HuH-7.5 (cell line): ENCODE measurements around the gene SNCB.
"Not testable (repeated sequence)": the region's sequence is repeated elsewhere in the genome, so short reads cannot be mapped to it uniquely, and the experiment has no call there.

Experiments used
- DNase-seq: peaks from one replicate; pipeline ENCODE4 v3.0.0; 2011; ENCODE audit warnings: low spot score

SNCB gene

DNA sequence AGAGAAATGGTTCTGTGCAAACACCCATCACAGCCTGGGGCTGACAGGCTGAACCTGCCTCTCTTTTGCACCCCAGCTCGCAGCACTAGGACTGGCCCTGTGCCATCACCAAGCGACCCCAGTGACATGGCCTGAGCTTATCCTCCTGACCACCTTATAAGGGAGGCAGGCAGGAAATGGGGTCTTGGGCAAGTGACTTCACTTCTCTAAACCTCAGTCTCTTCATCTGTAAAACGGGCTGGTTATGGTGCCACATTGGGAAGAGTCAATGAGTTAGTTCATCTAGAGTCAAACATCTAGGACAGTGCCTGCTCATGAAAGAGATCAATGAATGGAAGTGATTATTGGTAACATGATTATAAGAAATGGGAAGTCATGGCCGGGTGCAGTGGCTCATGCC, 6.2 kb downstream of the SNCB start:
- DNase-seq: no peak

DNA sequence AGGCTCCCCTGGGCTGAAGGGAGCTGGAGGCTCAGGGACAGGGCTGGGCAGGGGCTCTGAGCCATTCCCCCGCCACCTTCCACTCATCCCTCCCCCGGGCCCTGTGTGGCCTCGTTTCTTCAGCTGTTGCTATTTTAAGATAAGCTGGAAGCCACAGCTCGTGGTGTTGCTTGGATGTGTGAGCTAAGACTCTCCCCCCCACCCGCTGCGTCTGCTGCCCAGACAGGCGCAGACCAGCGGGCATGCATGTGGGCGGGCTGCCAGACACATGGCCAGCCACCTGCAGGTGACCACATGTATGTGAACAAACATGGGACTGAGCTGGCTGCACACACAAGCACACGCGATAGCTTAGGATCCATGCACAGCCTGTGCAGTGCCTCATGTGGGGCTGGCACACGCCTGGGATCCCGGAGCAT, 8.7 kb downstream of the SNCB start:
- DNase-seq: no peak

DNA sequence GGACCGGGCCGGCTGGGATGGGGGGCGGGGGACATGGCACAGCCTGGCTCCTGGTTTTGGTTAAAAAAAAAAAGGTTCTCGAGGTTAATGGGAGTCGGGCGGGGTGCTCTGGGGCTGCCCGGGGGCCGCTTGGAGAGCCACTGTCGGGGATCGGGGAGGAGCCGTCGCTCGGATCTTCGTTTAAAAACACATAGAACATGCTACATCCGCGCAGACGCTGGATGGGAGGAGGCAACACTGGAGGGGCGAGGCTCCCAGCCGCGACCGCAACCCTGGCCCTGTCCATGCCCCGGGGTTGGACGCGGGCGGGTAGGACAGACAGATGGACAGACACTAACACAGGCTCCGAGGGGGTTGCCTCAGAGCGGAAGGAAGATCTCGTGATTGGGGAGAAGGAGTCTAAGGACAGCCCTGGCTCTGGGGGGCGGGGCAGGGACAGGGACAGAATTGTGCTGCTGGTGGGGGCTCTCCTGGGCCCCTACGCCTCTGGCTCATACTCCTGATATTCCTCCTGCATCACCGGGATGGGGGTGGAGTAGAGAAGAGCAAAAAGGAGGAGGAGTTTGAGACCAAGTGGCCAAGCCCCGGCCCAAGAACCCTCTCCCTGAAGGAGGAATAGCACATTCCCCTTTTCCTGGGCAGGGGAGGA, 9.9 kb downstream of the SNCB start:
- DNase-seq: no peak

GRCh38 chr5:176619569-176620332, 10.6 kb downstream of the SNCB start:
- no peak for DNase-seq

GRCh38 chr5:176619203-176619568, 11.1 kb downstream of the SNCB start:
- no peak for DNase-seq

- no peak for DNase-seq
These were observed 11.6 kb downstream of the SNCB start for GRCh38 chr5:176618783-176619182.

- no peak for DNase-seq
These were observed 13.8 kb downstream of the SNCB start for GRCh38 chr5:176616511-176616910.

- DNase-seq: no peak
These were observed 15.4 kb downstream of the SNCB start for GRCh38 chr5:176614805-176615478.

DNA sequence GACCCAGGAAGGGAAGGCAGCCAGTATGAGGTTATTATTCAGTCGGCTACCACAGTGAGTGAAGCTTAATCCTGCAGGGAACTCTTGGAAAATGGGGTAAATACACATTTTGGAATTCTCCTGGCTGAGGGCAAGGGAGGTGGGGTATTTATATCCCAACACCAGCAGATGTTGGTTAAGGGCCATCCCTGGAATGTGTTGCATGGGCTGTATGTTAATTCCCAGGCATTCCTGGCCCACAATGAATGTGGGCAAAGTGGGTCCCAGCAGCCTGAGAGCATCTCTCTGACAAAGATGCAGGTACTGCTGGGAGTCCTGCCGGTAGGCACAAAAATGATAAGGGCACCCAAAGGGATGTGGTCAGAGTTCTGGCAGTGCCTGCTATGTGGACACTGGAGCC, 17.5 kb downstream of the SNCB start:
- no peak for DNase-seq

DNA sequence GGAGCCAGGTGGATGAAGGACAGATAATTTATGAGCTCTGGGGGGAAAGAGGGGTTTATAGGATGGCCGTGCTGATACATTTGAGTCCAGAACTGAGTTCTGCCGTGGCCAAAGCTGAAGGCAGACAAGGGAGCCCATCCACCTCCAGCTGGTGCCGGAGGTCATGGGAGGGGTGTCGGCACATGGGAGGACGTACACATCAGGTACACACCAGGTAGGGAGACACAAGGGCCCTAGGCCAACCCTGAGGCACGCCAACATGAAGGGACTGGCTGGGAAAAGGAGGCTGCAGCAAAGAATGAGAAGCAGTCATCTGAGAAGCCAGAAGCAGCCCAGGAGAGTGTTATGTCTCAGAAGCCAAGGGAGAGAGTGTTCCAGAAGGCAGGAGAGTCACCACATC, 18.3 kb downstream of the SNCB start:
- no peak for DNase-seq

- peak; percentile 84 for DNase-seq
These were observed 18.9 kb downstream of the SNCB start for GRCh38 chr5:176611435-176611834.

DNA sequence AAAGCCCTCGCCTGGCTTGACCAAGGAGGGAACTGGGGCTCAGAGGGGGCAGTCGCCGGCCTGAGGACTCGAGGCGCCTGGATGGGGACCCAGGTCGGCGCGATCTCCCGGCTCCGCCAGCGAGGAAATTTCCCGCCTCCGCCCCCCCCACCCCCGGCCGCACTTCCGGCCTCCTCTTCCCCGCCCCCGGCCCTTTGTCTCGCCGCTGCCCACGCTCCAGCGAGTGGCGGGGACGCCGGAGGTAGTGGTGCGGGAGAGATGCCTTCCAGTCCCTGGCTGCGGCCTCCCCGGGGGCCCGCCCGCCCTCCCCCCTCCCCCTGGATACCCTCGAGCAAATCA, 19.9 kb downstream of the SNCB start:
- peak; percentile 73 for DNase-seq

GRCh38 chr5:176609724-176610434, 20.5 kb downstream of the SNCB start, which contains the start of gene GPRIN1:
Gene GPRIN1, minus strand, starts transcription at chr5:176610156. Its CDS starts 10,322 bp downstream, at chr5:176599834.
- DNase-seq: peak; percentile 96

DNA sequence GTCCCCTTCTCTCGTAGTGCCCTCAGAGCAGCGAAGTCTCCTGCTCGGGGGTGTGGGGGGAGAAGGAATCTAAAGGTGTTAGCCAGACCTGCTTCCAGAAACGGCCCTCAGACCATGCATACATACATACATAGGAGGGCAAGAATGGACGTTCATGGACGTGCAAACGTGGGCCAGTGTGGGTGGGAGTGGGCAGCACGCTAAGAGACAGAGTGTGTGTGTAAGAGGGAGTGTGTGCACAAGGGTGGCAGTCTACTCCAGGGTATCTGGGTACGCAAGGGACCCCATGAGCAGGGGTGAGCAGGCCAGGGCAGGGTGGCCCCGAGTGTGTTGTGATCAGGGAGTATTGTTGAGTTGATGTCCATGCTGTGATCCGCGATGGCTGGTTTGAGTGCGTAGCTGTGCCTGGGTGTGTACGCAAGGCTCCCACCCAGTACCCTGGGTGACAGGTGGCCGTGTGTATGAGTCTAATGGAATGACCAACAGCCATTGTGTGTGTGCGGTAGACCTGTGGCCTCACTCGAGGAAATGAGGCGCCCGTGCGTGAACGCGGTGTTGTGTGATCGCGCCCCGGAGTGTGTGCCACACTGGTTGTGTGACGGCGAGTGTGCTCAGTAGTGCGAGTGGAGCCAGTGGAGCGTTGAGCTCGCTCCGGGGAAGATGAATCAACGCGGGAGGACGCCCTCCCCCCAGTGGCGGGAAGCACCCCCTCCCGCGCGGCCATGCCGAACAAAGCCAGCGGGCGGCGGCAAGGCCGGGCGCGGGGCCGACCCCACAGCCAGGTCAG, 21.2 kb downstream of the SNCB start:
- DNase-seq: no peak

DNA sequence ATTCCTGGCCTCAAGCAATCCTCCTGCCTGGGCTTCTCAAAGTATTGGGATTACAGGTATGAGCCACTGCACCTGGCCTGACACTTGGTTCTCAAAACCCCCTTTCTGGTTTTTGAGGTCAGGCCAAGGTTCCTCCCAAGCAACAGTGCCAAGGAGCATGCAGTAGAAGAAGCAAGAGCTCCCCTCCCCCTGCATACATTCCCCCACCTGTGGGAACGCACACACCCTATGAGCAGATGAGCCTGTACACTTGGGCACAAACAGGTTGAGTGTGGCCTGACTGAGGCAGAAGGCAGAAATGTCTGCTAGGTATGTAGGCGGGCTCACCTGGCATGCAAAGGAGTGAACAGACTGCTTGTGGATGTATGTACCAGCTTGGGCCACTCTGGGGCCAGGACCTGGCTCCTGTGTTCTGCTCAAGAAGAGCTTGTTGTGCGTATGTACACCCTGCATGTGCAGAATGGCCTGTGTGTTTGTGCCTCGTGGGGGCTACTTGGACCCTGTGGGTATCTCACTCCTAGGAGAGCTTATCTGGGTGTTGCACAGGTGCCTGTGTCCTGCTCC, 22.1 kb downstream of the SNCB start:
- DNase-seq: no peak

GRCh38 chr5:176606875-176607274, 23.5 kb downstream of the SNCB start:
- no peak for DNase-seq

DNA sequence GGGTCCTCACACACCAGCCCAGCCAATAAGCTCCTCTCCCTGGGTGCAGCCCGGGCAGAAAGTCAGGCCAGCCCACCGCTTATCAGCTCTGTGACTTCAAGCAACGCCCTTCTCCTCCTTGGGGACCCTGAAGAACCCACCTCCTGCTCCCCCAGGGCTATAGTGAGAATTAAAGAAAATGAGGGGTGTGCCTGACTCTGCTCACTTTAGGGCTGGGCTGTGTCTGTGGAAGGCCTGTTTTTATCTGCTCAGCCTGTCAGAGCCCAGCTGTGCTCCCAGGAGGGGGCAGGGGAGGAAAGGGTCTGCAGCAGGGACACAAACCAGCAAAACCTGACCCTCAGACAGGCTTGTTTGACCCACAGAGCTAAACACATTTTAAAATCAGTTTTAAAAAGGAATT, 24.3 kb downstream of the SNCB start:
- DNase-seq: no peak

DNA sequence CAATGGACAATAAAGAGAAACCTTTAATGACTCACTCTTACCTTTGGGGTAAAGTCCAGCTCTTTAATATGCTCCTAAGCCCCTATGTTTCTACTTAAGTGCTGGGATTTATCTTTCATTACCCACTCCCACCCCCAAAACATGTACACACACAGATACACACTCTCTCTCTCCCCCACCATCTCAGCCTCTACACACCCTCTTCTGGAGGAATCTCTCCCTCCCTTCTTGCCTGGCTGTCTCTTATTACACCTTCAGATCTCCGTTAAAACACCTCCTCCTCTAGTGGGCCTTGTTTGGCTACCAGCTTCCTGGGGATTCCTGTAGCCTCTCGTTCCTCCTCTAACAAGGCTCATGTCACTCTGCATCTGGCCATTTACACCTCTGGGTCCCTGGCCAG, 27.2 kb downstream of the SNCB start:
- no peak for DNase-seq

DNA sequence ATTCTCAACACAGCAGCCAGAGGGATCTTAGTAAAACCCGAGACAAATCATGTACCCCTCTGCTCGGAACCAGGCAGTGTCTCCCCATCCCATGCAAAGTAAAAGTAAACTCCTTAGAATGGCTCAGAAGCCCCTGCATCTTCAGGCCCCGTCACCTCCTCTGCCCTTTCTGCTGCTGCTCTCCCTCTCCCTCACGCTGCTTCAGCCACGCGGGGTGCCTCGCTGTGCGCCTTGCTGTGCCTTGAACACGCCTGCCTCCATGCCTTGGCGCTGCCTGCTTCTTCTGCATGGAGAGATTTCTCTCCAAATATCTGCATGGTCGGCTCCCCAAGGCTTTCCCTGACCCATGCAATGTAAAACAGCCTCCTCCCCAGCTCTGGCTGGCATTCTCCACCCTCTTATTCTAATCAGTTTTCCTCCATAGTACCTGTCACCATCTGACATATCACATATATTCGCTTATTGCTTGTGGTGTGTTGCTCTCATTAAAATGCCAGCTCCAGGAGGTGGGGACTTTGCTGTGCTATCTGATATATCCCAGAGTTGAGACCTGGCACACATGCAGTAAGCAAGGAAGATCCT, 28.3 kb downstream of the SNCB start:
- DNase-seq: no peak

DNA sequence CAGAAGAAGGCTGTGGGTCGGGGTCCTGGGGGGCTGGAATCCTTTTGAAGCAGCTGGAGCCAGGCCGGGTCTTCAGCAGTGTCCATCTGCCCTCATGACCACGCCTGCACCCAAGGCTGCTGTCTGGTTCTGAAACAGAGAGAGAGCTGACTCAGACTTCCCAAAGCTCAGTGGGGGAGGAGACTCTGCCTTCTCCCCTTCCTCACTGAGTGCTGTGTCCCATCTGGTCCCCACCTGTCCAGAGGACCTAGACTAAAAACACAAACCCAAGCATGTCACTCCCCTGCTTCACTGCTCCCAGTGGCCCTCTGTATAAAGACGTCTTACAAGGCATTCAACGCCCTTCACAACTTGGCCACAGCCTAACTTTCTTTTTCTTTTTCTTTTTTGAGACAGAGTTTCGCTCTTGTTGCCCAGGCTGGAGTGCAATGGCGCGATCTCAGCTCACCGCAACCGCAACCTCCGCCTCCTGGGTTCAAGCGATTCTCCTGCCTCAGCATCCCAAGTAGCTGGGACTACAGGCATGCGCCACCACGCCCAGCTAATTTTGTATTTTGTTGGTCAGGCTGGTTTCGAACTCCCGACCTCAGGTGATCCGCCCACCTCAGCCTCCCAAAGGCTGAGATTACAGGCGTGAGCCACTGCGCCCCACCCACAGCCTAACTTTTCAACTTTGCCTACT, 30.4 kb downstream of the SNCB start:
- DNase-seq: not testable (repeated sequence)
